Thyroid gland (tissue), 4 donors: ENCODE results near the gene EHMT1. TPM values are rescaled to one million over a fixed set of nuclear protein-coding genes. Genes with fewer than 3 reads are reported as not detected.

Experiments
- DNase-seq, 2 donors: peaks; one replicate each; pipeline ENCODE4 v3.0.0-alpha.2; 2019
- H3K27ac ChIP-seq, 3 donors: fragments of 200-600 bp; sonication (generic); 1 replicate in 2 of 3; 2 replicates in 1 of 3; pipeline ENCODE4 v1.5.1; 2016 to 2019; ENCODE audit warnings: mild to moderate bottlenecking in 1 of 3, moderate library complexity in 1 of 3
- H3K27me3 ChIP-seq: fragments of 200-600 bp; sonication (generic); one replicate; pipeline ENCODE4 v1.5.1; 2019
- H3K36me3 ChIP-seq, 2 donors: fragments of 200-600 bp; sonication (generic); one replicate each; pipeline ENCODE4 v1.5.1; 2016 to 2019
- H3K4me1 ChIP-seq, 2 donors: fragments of 200-600 bp; sonication (generic); one replicate each; pipeline ENCODE4 v1.5.1; 2017 to 2019
- H3K4me3 ChIP-seq, 3 donors: fragments of 200-600 bp; sonication (generic); replicated peaks in 1 of 3; 1 replicate in 2 of 3; 2 replicates in 1 of 3; pipeline ENCODE4 v1.5.1; 2016; ENCODE audit warnings: mild to moderate bottlenecking in 1 of 3
- H3K9me3 ChIP-seq: fragments of 200-600 bp; sonication (generic); one replicate; pipeline ENCODE4 v1.5.1; 2017
- CTCF ChIP-seq, 6 experiments: fragments of 200-600 bp in 3 of 6; fragments of 450-650 bp in 3 of 6; sonication (generic) in 3 of 6; IDR thresholded peaks; one replicate each; pipeline ENCODE4 v1.5.1; 2016 to 2019; ENCODE audit warnings: antibody characterized with exemption in 6 of 6, mild to moderate bottlenecking in 2 of 6, inconsistent platforms in 1 of 6, moderate library complexity in 1 of 6
- POLR2A ChIP-seq, 2 donors: fragments of 450-650 bp; IDR thresholded peaks; one replicate each; pipeline ENCODE4 v1.6.1; 2017; ENCODE audit warnings: antibody characterized with exemption in 2 of 2, mild to moderate bottlenecking in 2 of 2, moderate library complexity in 1 of 2
- WGBS, 2 donors: methylation state at CpG; one replicate each; pipeline ENCODE4 v1.1.5; 2017; 5-methylcytosine and 5-hydroxymethylcytosine counted together
- intact Hi-C: fragments of 100-400 bp; cut with DNase I; formaldehyde crosslinking; loops from one replicate; pipeline ENCODE4 v1.15.1; 2023
- total RNA-seq, 4 donors: library from RNA; depleted of rRNA; stranded (reverse); fragments of >200 nt; gene quantifications; one replicate each; pipeline ENCODE4 v1.2.3, GENCODE V29; 2016

EHMT1 gene
- total RNA-seq, 4 donors from 2014 or later, result 56.8 to 99.5 (median 94.4) TPM

DNA sequence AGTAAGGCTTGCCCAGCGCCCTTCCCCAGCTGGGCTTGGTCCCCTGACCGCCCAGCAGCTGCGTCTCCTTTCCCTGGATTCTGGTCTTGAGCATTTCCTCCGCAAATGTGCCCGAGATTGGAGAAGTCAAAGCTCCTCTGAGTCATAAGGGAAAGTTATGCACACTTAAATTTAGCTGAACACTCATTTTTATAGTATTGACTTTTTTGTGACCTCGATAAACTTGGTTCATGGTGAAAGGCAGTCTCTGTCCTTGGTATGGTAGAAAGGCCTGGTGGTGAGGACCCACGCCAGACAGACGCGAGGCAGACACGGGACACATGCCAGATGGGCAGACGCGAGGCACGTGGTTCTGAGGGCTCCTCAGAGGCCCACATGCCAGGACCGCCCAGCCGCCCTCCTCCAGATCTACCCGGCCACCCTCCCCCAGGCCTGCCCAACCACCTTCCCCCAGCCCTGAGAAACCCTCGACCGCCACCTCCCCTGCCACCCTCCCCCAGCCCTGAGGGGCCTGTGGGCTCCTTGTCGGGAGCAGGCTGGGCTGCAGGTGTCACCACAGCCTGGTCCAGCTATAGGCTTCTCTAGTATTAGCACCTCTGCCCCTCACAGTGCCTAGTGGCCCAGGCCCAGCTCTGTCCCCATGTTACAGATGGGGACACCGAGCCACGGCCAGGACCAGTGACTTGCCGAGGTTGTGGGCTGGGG lies 197.9 kb downstream of the EHMT1 start:
- no peak for DNase-seq
- H3K36me3 ChIP-seq, result peaks cover 48 to 50% of the 10 kb centered on the region in 2 donors
- no peak overlapping the region for H3K4me3 ChIP-seq
- no peak for TF ChIP-seq POLR2A (IDR thresholded peaks at IDR 0.05)
- no peak for TF ChIP-seq CTCF (IDR thresholded peaks at IDR 0.05)
- no peaks in the 10 kb centered on the region for H3K9me3 ChIP-seq
- no peaks in the 10 kb centered on the region for H3K27me3 ChIP-seq
- WGBS, 2 donors, result 92 to 97% methylated on average over 15 to 22 of the region's 22 CpGs
- H3K27ac ChIP-seq, result no peak overlapping the region
- intact Hi-C loops, result no loop called here
- H3K4me1 ChIP-seq, result peaks cover 0 to 12% of the 10 kb centered on the region in 2 donors

DNA sequence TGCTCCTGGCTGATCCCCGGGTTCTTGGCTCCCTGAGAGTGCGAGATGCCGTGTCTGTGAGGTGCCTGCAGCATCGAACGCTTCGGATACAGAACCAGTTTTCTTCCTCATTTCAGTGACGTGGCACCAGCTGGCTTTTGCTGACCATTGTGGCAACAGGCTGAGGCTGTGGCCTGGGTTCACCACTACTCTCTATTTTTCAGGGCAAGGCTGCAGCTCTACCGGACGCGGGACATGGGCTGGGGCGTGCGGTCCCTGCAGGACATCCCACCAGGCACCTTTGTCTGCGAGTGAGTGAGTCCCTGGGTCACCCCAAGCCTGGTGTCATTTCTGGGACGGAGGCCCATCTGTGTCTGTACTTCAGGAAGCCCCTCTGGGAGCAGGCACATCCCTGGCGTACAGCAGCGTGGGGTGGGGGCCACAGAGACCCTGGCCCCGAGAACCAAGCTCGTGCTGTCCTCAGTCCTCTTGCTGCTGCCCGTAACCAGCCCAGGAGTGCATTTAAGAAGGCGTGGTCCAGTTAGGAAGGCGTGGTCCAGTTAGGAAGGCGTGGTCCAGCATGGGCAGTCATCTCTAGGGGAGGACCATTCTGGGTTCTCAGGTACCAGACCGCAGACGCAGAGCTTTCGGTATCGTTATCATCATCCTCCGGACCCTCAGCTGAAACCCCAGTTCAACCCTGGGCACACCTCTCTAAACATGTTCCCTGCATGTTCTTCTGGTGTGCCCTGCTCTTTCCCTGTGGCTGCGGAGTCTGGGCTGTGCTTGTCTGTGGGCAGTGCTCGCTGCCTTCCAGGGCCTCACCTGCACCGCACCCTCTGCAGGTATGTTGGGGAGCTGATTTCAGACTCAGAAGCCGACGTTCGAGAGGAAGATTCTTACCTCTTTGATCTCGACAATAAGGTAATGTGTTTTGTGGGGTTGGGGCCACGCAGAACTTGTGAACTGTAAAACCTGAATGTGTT lies 198.7 kb downstream of the EHMT1 start:
- Histone ChIP-seq H3K4me1 (peaks cover 0 to 12% of the 10 kb centered on the region in 2 donors), H3K4me3 (no peak overlapping the region), H3K27ac (no peak overlapping the region), H3K27me3 (no peaks in the 10 kb centered on the region), H3K36me3 (peaks cover 47 to 52% of the 10 kb centered on the region in 2 donors), H3K9me3 (no peaks in the 10 kb centered on the region)
- DNase-seq, result no peak
- TF ChIP-seq CTCF (IDR thresholded peaks at IDR 0.05), result no peak
- no peak for TF ChIP-seq POLR2A (IDR thresholded peaks at IDR 0.05)
- intact Hi-C loops, result no loop called here
- WGBS, 2 donors, result 97 to 98% methylated on average over 14 to 29 of the region's 35 CpGs

DNA sequence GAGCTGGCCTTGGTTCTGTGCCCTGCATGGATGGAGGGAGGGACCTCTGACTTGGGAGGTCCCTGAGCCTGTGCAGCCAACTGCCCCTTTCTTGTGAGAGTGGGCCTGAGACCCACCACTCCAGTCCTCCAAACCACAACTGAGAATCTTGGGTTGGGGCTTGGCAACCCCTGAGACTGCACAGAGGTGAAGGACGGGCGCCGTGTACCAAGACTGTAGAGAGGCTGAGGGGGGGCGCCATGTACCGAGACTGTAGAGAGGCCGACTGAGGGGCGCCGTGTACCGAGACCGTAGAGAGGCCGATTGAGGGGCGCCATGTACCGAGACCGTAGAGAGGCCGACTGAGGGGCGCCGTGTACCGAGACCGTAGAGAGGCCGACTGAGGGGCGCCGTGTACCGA lies 199.5 kb downstream of the EHMT1 start:
- WGBS, 2 donors, result 93 to 94% methylated on average over 9 to 10 of the region's 23 CpGs
- peaks cover 43 to 49% of the 10 kb centered on the region in 2 donors for H3K36me3 ChIP-seq
- no peak for DNase-seq
- TF ChIP-seq POLR2A (IDR thresholded peaks at IDR 0.05) (no peak), CTCF (IDR thresholded peaks at IDR 0.05) (no peak)
- intact Hi-C loops, result no loop called here
- H3K9me3 ChIP-seq, result no peaks in the 10 kb centered on the region
- no peak overlapping the region for H3K4me3 ChIP-seq
- H3K4me1 ChIP-seq, result peaks cover 0 to 12% of the 10 kb centered on the region in 2 donors
- no peak overlapping the region for H3K27ac ChIP-seq
- no peaks in the 10 kb centered on the region for H3K27me3 ChIP-seq

GRCh38 chr9:137820161-137820855 lies 201.5 kb downstream of the EHMT1 start:
- intact Hi-C loops, result no loop called here
- DNase-seq, result no peak
- Histone ChIP-seq H3K36me3 (peaks cover 36 to 42% of the 10 kb centered on the region in 2 donors), H3K4me3 (no peak overlapping the region), H3K9me3 (no peaks in the 10 kb centered on the region), H3K27ac (no peak overlapping the region), H3K27me3 (no peaks in the 10 kb centered on the region), H3K4me1 (no peaks in the 10 kb centered on the region)
- TF ChIP-seq POLR2A (IDR thresholded peaks at IDR 0.05), result no peak
- TF ChIP-seq CTCF (IDR thresholded peaks at IDR 0.05), result no peak
- WGBS, 2 donors, result 96 to 97% methylated on average over 11 of the region's 11 CpGs
